Measurements from ENCODE around the gene RAD51B. TPM values are rescaled to one million over a fixed set of nuclear protein-coding genes. Genes with fewer than 3 reads are reported as not detected.
A peak's percentile ranks its signal among the peaks of the same experiment; 100 is the strongest.

The RAD51B gene
- total RNA-seq, 4 donors from 2014 or later, result 14.0 to 16.4 (median 14.8) TPM

GRCh38 chr14:67833403-67833802, 13.8 kb downstream of the RAD51B start:
- DNase-seq, result no peak
- WGBS, 2 donors, result 89 to 94% methylated on average over 1 of the region's 1 CpG
- TF ChIP-seq POLR2A (IDR thresholded peaks at IDR 0.05) (no peak), CTCF (IDR thresholded peaks at IDR 0.05) (no peak)
- Histone ChIP-seq H3K9me3 (no peaks in the 10 kb centered on the region), H3K27ac (no peak overlapping the region), H3K4me3 (replicated peaks in 1 of 3) (no peak overlapping the region), H3K36me3 (no peaks in the 10 kb centered on the region), H3K27me3 (no peaks in the 10 kb centered on the region), H3K4me1 (no peaks in the 10 kb centered on the region)
- intact Hi-C loops (cut with DNase I), result loop anchor here (10.0 kb wide), 1 partner anchor 991 kb away; no protein-coding TSS in a partner anchor

GRCh38 chr14:67835596-67835995, 16.0 kb downstream of the RAD51B start:
- no peak for DNase-seq
- TF ChIP-seq CTCF (IDR thresholded peaks at IDR 0.05) (no peak), POLR2A (IDR thresholded peaks at IDR 0.05) (no peak)
- intact Hi-C loops (cut with DNase I), result loop anchor here (10.0 kb wide), 1 partner anchor 989 kb away; no protein-coding TSS in a partner anchor

GRCh38 chr14:67837011-67837624, 17.5 kb downstream of the RAD51B start:
- 32 to 38% methylated on average over 2 of the region's 2 CpGs for WGBS, 2 donors
- Histone ChIP-seq H3K4me3 (replicated peaks in 1 of 3) (no peak overlapping the region), H3K27ac (no peak overlapping the region), H3K27me3 (no peaks in the 10 kb centered on the region), H3K4me1 (no peaks in the 10 kb centered on the region), H3K36me3 (no peaks in the 10 kb centered on the region), H3K9me3 (no peaks in the 10 kb centered on the region)
- intact Hi-C loops (cut with DNase I), result loop anchor here (10.0 kb wide), 1 partner anchor 988 kb away; no protein-coding TSS in a partner anchor
- DNase-seq, result peak; percentile 30 to 72
- no peak for TF ChIP-seq POLR2A (IDR thresholded peaks at IDR 0.05)
- TF ChIP-seq CTCF (IDR thresholded peaks at IDR 0.05), result peak in 5 of 6 experiments; percentile 24 to 92 (median 67)

More at GRCh38 chr14:67835596-67835995, 16.0 kb downstream of the RAD51B start:
- no peaks in the 10 kb centered on the region for H3K36me3 ChIP-seq
- H3K4me3 ChIP-seq (replicated peaks in 1 of 3), result no peak overlapping the region
- no peaks in the 10 kb centered on the region for H3K27me3 ChIP-seq
- H3K4me1 ChIP-seq, result no peaks in the 10 kb centered on the region
- no peak overlapping the region for H3K27ac ChIP-seq
- no peaks in the 10 kb centered on the region for H3K9me3 ChIP-seq

GRCh38 chr14:67846029-67846610, 26.5 kb downstream of the RAD51B start:
- DNase-seq, result no peak
- intact Hi-C loops (cut with DNase I), result no loop called here
- H3K36me3 ChIP-seq, result no peaks in the 10 kb centered on the region

More at GRCh38 chr14:67846029-67846610, 26.5 kb downstream of the RAD51B start:
- Histone ChIP-seq H3K9me3 (no peaks in the 10 kb centered on the region), H3K4me3 (replicated peaks in 1 of 3) (no peak overlapping the region), H3K27me3 (no peaks in the 10 kb centered on the region), H3K27ac (no peak overlapping the region), H3K4me1 (no peaks in the 10 kb centered on the region)
- WGBS, 2 donors, result 91 to 99% methylated on average over 16 to 17 of the region's 17 CpGs
- TF ChIP-seq CTCF (IDR thresholded peaks at IDR 0.05), result no peak

Data from thyroid gland (tissue), 4 donors.